Measurements from ENCODE around the gene MGMT.

Gene MGMT

DNA sequence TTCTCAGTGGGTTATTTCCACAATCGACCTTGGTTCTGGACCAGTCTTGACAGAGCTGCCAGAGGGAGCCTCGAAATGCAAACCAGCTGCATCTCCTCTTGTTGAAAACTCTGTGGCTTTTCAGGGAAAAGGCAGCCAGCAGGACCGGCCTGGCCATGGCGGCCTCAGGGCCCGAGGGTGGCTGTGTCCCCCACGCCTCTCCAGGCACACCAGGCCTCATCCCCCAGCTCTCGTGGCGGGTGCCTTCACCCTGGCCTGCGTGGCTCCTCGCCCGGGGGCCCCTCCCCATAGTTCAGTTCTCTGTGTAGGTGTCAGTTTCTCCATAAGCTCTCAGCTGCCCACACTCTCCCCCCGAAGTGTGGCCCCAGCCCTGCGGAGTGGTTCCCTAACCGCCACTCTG is 63.5 kb downstream of the MGMT start:
- Histone ChIP-seq H3K4me3 (replicated peaks; ENCODE audit: insufficient read depth, low read length) (no peak overlapping the region), H3K27ac (replicated peaks) (no peak overlapping the region), H3K27me3 (ENCODE audit: insufficient read depth, poor library complexity, severe bottlenecking) (no peaks in the 10 kb centered on the region)
- TF ChIP-seq POLR2AphosphoS5 (IDR thresholded peaks at IDR 0.05; ENCODE audit: low read depth): no peak
- TF ChIP-seq GABPA (IDR thresholded peaks at IDR 0.05; ENCODE audit: low read depth): no peak
- TF ChIP-seq, protein P1, sequence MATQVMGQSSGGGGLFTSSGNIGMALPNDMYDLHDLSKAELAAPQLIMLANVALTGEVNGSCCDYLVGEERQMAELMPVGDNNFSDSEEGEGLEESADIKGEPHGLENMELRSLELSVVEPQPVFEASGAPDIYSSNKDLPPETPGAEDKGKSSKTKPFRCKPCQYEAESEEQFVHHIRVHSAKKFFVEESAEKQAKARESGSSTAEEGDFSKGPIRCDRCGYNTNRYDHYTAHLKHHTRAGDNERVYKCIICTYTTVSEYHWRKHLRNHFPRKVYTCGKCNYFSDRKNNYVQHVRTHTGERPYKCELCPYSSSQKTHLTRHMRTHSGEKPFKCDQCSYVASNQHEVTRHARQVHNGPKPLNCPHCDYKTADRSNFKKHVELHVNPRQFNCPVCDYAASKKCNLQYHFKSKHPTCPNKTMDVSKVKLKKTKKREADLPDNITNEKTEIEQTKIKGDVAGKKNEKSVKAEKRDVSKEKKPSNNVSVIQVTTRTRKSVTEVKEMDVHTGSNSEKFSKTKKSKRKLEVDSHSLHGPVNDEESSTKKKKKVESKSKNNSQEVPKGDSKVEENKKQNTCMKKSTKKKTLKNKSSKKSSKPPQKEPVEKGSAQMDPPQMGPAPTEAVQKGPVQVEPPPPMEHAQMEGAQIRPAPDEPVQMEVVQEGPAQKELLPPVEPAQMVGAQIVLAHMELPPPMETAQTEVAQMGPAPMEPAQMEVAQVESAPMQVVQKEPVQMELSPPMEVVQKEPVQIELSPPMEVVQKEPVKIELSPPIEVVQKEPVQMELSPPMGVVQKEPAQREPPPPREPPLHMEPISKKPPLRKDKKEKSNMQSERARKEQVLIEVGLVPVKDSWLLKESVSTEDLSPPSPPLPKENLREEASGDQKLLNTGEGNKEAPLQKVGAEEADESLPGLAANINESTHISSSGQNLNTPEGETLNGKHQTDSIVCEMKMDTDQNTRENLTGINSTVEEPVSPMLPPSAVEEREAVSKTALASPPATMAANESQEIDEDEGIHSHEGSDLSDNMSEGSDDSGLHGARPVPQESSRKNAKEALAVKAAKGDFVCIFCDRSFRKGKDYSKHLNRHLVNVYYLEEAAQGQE (IDR thresholded peaks at IDR 0.05; ENCODE audit: insufficient replicate concordance, low read depth): no peak
- TF ChIP-seq, protein P2, sequence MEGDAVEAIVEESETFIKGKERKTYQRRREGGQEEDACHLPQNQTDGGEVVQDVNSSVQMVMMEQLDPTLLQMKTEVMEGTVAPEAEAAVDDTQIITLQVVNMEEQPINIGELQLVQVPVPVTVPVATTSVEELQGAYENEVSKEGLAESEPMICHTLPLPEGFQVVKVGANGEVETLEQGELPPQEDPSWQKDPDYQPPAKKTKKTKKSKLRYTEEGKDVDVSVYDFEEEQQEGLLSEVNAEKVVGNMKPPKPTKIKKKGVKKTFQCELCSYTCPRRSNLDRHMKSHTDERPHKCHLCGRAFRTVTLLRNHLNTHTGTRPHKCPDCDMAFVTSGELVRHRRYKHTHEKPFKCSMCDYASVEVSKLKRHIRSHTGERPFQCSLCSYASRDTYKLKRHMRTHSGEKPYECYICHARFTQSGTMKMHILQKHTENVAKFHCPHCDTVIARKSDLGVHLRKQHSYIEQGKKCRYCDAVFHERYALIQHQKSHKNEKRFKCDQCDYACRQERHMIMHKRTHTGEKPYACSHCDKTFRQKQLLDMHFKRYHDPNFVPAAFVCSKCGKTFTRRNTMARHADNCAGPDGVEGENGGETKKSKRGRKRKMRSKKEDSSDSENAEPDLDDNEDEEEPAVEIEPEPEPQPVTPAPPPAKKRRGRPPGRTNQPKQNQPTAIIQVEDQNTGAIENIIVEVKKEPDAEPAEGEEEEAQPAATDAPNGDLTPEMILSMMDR (IDR thresholded peaks at IDR 0.05; ENCODE audit: insufficient read depth, low read length): no peak
- TF ChIP-seq SPI1 (IDR thresholded peaks at IDR 0.05; ENCODE audit: borderline replicate concordance, low read depth): no peak
- DNase-seq (ENCODE audit: low read depth in 1 of 2, low spot score in 1 of 2): no peak

DNA sequence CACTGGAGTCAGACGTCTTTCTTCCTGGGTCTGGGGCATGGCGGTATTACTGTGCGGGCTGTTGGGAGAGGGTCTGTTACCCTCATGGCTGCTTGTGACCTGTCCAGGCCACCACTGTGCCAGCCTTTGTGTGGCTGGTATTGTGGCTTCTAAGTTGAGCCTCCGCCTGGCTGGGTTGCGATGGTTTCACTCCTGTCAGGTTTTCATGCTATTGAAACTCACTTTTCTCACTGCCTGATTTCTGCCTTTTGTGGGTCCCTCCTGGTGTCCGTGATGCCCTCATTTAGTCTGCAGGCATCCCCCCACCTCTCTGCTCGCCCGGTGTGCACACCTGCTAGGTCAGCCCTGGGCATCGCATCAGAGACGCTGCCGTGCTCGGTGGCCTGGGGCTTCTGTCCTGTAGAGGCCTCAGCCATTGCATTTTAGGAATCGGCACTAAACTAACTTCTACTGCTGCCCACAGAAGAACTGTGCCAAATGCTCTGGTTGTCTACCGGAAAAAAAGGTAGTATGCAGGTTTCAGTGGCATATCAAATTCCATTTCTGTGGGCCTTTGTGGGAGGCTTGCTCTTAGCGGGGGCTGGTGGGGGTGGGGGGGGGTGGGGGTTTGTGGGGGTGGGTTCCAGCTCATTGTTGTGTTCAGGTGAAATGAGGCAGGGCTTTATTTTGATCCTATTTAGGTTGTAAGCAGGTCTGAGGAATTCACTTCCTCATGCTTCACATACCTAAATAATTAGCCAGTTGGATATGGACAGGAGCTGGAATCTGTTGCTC is 64.3 kb downstream of the MGMT start:
- H3K27ac ChIP-seq (replicated peaks): no peak overlapping the region
- H3K4me3 ChIP-seq (replicated peaks; ENCODE audit: insufficient read depth, low read length): no peak overlapping the region
- TF ChIP-seq, protein P2 (IDR thresholded peaks at IDR 0.05; ENCODE audit: insufficient read depth, low read length): no peak
- TF ChIP-seq SPI1 (IDR thresholded peaks at IDR 0.05; ENCODE audit: borderline replicate concordance, low read depth) (no peak), POLR2AphosphoS5 (IDR thresholded peaks at IDR 0.05; ENCODE audit: low read depth) (no peak), GABPA (IDR thresholded peaks at IDR 0.05; ENCODE audit: low read depth) (no peak)
- TF ChIP-seq, protein P1 (IDR thresholded peaks at IDR 0.05; ENCODE audit: insufficient replicate concordance, low read depth): no peak
- no peaks in the 10 kb centered on the region for H3K27me3 ChIP-seq (ENCODE audit: insufficient read depth, poor library complexity, severe bottlenecking)
- DNase-seq (ENCODE audit: low read depth in 1 of 2, low spot score in 1 of 2): no peak

DNA sequence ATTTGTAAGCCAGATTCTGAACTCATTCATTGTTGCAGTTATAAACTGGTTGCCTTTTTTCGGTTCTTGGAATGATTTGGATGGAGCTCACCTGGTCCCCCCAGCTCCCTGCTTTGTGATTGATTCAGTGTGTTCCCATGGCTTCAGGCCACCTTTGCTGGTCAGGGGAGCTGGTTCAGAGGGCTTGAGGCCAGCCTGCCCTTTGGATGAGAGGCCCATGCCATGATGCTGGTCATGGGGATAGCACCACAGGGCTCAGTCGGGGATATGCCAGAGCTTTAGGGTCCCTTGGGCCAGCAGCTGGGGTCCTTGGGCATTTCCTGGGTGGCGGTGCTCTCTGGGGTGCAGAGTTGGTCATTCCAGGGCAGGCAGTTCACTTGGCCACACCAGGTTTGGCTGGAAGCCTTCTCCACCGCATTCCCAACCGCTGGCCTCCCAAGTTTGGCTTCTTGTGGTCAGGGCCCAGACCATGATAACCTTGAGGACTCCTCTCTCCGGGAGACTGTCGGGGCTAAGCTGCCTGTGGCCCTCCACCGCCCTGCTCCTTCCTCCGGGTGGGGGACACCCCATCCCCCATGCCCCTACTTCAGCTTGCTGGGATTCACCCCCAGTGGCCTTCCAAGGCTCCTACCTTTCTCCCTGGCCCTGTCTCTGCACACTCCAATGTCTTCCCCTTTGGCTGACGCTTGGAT is 65.1 kb downstream of the MGMT start:
- TF ChIP-seq SPI1 (IDR thresholded peaks at IDR 0.05; ENCODE audit: borderline replicate concordance, low read depth) (no peak), POLR2AphosphoS5 (IDR thresholded peaks at IDR 0.05; ENCODE audit: low read depth) (no peak), GABPA (IDR thresholded peaks at IDR 0.05; ENCODE audit: low read depth) (no peak)
- TF ChIP-seq, protein P1 (IDR thresholded peaks at IDR 0.05; ENCODE audit: insufficient replicate concordance, low read depth): no peak
- TF ChIP-seq, protein P2 (IDR thresholded peaks at IDR 0.05; ENCODE audit: insufficient read depth, low read length): no peak
- Histone ChIP-seq H3K27ac (replicated peaks) (no peak overlapping the region), H3K4me3 (replicated peaks; ENCODE audit: insufficient read depth, low read length) (no peak overlapping the region), H3K27me3 (ENCODE audit: insufficient read depth, poor library complexity, severe bottlenecking) (no peaks in the 10 kb centered on the region)
- DNase-seq (ENCODE audit: low read depth in 1 of 2, low spot score in 1 of 2): no peak
